Esophagus (tissue), 2 donors: ENCODE data around the gene ACTRT2. TPM values are rescaled to one million over a fixed set of nuclear protein-coding genes. Genes with fewer than 3 reads are reported as not detected.

Source experiments
- H3K27ac ChIP-seq, 2 donors: one replicate each; pipeline ENCODE4 v1.5.1; 2013; ENCODE audit warnings: low read depth in 2 of 2, mild to moderate bottlenecking in 2 of 2, inconsistent platforms in 1 of 2, low read length in 1 of 2, moderate library complexity in 1 of 2
- H3K27me3 ChIP-seq, 2 donors: one replicate each; pipeline ENCODE4 v1.6.1; 2013; ENCODE audit warnings: low read length in 2 of 2, control low read depth in 1 of 2, mild to moderate bottlenecking in 1 of 2; ENCODE audit not compliant: insufficient read depth in 2 of 2, control insufficient read depth in 1 of 2
- H3K36me3 ChIP-seq, 2 donors: one replicate each; pipeline ENCODE4 v1.6.1; 2013; ENCODE audit warnings: low read length in 1 of 2; ENCODE audit not compliant: control insufficient read depth in 2 of 2, insufficient read depth in 2 of 2
- H3K4me1 ChIP-seq, 2 donors: one replicate each; pipeline ENCODE4 v1.6.1; 2013; ENCODE audit warnings: low read length in 1 of 2; ENCODE audit not compliant: control insufficient read depth in 2 of 2, insufficient read depth in 2 of 2
- H3K4me3 ChIP-seq, 2 donors: one replicate each; pipeline ENCODE4 v1.5.1; 2013; ENCODE audit warnings: low read length in 2 of 2, mild to moderate bottlenecking in 2 of 2, low read depth in 1 of 2, moderate library complexity in 1 of 2
- H3K9me3 ChIP-seq, 2 donors: one replicate each; pipeline ENCODE4 v1.6.1; 2013; ENCODE audit warnings: mild to moderate bottlenecking in 2 of 2, low read depth in 1 of 2, low read length in 1 of 2, moderate library complexity in 1 of 2; ENCODE audit not compliant: control insufficient read depth in 2 of 2, insufficient read depth in 1 of 2
- WGBS, 2 donors: extraction: QIAGEN DNeasy Blood & Tissue Kit; methylation state at CpG; one replicate each; pipeline ENCODE4 v1.1.7; 2013; 5-methylcytosine and 5-hydroxymethylcytosine counted together
- polyA plus RNA-seq, 2 donors: library from polyadenylated mRNA; stranded (reverse); fragments of 200-250 nt; gene quantifications; one replicate each; pipeline ENCODE4 v1.2.3, GENCODE V29; 2013
- donor health status: healthy with polysubstance abuse.
- donor health status: Bipolar disorder and iron deficiency.

Gene ACTRT2
- polyA plus RNA-seq, 2 donors: not detected

DNA sequence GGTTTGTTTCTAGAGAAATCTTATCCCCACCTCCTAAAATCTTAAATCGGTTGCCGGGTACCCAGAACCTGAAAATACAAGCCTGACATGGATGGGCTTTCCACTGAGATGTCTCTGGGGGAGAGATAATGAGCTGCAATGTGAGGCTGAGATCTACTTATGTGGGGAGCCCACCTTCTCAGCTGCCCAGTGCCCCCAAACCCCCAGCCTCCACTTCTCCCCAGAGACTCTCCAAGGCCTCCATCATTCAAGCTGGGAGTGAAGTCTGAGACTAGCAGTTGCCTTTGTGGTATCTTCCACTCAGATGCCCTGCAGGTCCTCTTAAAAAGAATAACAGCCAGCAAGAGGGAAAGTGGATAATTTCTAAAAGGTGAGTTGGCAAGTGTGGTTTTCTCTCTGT is 11.7 kb upstream of the ACTRT2 start:
- 98 to 100% methylated on average over 2 of the region's 2 CpGs for WGBS, 2 donors
- Histone ChIP-seq H3K27me3 (peaks cover 6 to 18% of the 10 kb centered on the region in 2 donors), H3K9me3 (peaks cover 5 to 16% of the 10 kb centered on the region in 2 donors)

DNA sequence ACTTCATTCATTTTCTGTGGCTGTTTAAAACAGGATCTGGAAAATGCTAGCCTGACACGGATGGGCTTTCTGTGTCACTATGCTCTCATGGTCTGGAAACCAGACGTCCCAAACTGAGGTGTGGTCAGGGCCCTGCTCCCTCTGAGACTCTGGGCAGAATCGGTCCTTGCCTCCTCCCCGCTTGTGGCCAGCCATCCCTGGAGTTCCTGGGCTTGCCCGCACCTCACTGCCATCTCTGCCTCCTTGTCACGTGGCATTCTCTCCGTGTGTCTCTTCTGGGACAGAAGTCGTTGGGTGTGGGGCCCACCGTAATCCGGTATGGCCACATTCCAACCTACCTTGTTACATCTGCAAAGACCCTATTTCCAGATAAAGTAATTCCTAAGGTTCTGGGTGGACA is 10.1 kb upstream of the ACTRT2 start:
- peaks cover 4 to 18% of the 10 kb centered on the region in 2 donors for H3K27me3 ChIP-seq
- WGBS, 2 donors: 81 to 87% methylated on average over 10 of the region's 10 CpGs
- H3K4me3 ChIP-seq: no peak overlapping the region
- no peaks in the 10 kb centered on the region for H3K36me3 ChIP-seq
- peaks cover 5 to 16% of the 10 kb centered on the region in 2 donors for H3K9me3 ChIP-seq
- H3K27ac ChIP-seq: no peak overlapping the region
- no peaks in the 10 kb centered on the region for H3K4me1 ChIP-seq

More for the DNA sequence above, 11.7 kb upstream of the ACTRT2 start:
- no peaks in the 10 kb centered on the region for H3K36me3 ChIP-seq
- no peak overlapping the region for H3K4me3 ChIP-seq
- H3K27ac ChIP-seq: no peak overlapping the region
- H3K4me1 ChIP-seq: no peaks in the 10 kb centered on the region

DNA sequence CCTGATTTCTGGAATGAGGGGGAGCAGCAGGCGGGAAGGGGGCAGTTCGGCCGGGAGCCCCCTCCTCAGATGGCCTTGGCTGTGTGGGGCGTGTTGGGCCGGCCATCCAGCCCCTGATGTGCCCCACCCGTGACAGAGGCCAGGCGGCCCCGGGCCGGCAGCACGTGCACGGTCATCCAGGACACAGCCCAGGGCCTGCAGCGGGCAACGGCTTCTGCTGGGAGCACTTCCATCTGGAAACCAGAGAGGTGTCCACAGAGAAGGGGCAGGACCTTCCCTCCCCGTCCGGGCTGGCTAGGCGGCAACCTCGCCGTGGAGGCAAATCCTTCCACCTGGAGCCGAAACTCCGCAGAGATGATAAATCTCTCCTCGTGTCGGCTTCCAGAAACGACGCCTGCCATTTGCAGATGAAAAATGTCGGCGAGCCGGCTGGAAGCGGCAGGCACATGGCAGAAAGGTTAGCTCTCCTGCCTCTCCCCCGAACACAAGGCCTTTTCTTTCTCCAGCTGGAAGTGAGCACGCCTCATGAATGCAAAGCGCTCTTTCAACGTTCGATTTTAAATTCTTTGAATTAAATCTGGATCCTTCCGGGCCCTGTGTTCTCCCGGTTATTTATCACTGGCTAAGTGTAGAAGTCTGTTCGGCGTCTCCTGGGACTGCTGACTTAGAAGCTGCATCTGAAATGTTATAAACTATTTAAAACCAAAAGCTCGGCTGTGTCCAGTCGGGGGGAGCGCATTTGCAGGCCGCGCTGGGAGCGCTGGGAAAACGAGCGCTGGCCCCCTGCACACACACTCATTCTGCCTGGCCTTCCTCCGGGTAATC is 9.4 kb upstream of the ACTRT2 start:
- Histone ChIP-seq H3K4me3 (no peak overlapping the region), H3K4me1 (no peaks in the 10 kb centered on the region), H3K36me3 (no peaks in the 10 kb centered on the region), H3K27me3 (peaks cover 4 to 18% of the 10 kb centered on the region in 2 donors), H3K27ac (no peak overlapping the region), H3K9me3 (peaks cover 5 to 16% of the 10 kb centered on the region in 2 donors)
- WGBS, 2 donors: 46 to 51% methylated on average over 46 of the region's 46 CpGs

DNA sequence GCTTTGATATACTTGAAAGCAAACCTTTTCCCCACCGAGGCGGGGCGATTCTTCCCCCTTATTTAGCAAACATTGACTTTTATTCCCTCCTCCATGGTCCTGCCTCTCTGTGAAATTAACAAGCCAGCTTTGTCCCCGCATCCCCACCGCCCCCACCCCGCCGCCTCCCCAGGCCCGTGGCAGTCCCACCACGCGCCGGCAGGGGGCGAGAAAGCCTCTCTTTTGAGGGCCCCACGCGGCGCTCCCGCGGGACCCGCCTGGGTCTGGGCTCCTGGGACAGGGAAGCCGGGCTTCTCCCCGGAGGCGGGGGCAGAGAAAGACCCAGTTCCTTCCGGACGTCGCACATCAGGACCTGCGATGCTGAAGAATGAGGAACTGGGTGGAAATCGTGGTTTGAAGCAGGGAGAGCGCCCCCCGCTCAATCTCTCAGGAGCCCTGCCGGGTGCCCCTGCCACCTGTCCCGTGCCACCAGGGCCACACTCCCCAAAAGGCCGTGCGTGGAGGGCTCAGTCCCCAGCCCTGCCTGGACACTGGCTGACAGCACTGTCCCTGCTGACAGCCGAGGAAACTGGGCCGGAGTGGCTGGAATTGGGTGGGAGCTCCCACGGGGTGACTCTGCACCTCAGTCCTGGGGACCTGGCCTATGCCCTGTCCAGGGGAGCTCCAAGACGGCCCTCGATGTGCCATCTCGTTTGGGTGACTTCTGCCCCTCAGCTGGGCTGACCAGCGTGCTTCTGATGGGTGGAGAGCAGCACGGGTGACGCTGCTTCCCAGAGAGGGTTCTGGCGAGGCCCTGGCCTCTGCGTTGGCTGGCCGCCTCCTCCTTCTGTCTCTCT is 8.6 kb upstream of the ACTRT2 start:
- peaks cover 4 to 12% of the 10 kb centered on the region in 2 donors for H3K27me3 ChIP-seq
- H3K27ac ChIP-seq: no peak overlapping the region
- no peaks in the 10 kb centered on the region for H3K4me1 ChIP-seq
- peaks cover 5 to 11% of the 10 kb centered on the region in 2 donors for H3K9me3 ChIP-seq
- H3K36me3 ChIP-seq: no peaks in the 10 kb centered on the region
- 24 to 26% methylated on average over 42 to 44 of the region's 44 CpGs for WGBS, 2 donors
- H3K4me3 ChIP-seq: no peak overlapping the region

DNA sequence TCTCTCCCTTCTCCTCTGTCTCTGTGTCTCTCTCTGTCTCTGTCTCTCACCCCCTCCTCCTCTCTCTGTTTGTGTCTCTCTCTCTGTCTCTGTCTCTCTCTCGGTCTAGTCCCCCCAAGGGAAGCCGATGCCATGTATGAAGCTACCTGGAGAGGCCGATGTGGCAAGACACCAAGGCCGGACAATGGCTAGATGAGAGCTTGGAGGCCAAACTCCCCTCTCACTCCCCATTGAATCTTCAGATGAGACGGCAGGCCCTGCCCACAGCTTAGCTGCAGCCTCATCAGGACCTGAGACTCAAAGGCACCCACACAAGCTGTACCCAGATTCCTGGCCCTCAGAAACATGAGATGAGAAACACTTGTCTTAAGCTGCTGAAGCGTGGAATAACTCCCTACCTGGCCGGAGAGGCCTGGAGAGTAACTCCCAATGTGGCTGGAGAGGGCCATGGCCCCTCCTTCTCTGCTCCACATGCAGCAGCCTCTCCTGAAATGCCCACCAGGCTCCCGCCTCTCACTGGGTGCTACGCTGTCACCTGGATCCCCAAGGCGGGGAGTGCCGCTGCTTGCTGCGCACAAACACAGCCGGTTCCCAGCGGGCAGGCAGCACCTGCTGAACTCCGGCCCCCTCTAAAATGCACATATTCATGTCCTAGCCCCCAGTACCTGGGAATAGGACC is 7.8 kb upstream of the ACTRT2 start:
- Histone ChIP-seq H3K4me1 (no peaks in the 10 kb centered on the region), H3K36me3 (no peaks in the 10 kb centered on the region), H3K9me3 (peaks cover 5 to 6% of the 10 kb centered on the region in 2 donors), H3K4me3 (no peak overlapping the region), H3K27me3 (peaks cover 4 to 9% of the 10 kb centered on the region in 2 donors), H3K27ac (no peak overlapping the region)
- 79 to 85% methylated on average over 15 of the region's 15 CpGs for whole genome bisulfite sequencing, 2 donors

DNA sequence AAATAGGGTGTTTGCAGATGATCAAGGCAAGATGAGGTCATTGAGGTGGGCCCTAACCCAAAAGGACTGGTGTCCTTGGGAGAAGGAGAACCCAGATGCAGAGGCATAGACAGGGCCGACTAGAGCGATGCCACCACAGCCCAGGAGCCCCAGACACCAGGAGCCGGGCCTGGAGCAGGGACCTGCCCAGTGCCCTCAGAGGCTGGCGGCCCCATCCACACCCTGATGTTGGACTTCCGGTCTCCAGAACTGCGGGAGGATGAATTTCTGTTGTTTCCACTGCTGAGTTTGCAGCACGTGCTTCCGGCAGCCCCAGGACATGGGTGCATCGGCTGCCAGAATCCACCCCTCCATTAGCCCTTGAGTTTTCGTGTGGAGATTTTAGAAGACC is 7.2 kb upstream of the ACTRT2 start:
- peaks cover 2% of the 10 kb centered on the region in 2 donors for H3K9me3 ChIP-seq
- no peak overlapping the region for H3K4me3 ChIP-seq
- H3K27ac ChIP-seq: no peak overlapping the region
- H3K27me3 ChIP-seq: peaks cover 4 to 6% of the 10 kb centered on the region in 2 donors
- 76 to 77% methylated on average over 10 of the region's 10 CpGs for WGBS, 2 donors
- no peaks in the 10 kb centered on the region for H3K4me1 ChIP-seq
- no peaks in the 10 kb centered on the region for H3K36me3 ChIP-seq

DNA sequence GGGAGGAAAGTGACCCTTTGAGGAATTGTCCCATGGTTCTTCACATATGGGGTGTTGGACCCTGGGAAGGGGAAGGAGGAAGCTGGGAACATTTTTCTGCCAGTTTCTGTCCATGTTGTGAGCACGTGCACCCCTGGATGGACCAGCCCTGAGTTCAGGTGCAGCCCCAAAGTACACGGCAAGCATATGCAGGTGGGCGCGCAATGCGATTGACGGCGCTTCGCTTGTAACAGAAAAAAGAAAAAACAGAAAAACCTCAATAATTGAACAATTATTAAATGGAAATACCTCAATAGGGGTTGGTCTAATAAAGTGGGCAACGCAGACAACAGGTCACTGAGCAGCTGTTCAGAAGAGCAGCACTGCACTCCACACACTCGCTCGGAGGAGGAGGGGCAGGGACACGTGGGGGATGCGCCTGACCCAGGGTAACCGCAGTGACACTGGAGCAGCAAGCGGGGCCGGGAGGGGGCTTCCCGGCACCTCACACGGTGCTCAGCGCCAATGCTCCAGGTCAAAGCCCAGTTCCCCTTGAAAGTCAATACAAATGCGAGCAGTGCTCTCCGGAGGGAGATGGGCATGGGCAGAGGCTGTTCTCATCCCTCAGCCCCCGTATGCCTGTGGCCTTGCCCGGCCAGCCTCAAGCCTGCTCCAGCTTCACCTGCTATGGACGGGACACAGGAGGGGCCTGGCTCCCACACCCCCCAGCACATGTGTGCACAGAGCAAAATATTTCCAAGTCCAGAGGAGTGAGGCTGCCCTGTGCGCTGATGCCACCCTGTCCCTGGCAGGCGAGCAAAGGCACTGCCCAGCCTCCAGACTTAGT is 6.6 kb upstream of the ACTRT2 start:
- H3K36me3 ChIP-seq: no peaks in the 10 kb centered on the region
- no peak overlapping the region for H3K4me3 ChIP-seq
- no peaks in the 10 kb centered on the region for H3K4me1 ChIP-seq
- peaks cover 1 to 6% of the 10 kb centered on the region in 2 donors for H3K27me3 ChIP-seq
- H3K27ac ChIP-seq: no peak overlapping the region
- no peaks in the 10 kb centered on the region for H3K9me3 ChIP-seq
- 69 to 75% methylated on average over 26 of the region's 26 CpGs for WGBS, 2 donors

DNA sequence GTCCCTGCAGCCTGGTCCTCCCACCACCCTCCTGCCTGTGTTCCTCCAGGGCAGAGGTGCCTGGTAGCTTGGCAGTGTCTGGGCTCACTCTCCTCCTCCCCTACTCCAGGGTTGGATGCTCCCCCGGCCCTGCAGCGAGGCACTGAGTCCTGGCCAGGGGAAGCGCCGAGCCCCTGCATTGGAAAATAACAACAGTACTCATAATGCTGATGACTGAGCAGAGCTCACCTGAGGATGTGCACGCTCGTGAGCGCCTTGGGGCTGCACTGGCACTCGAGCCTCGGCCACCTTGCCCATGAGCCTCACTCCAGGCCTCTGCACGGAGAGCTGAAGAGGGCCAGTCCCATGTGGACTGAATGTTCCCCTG is 6.0 kb upstream of the ACTRT2 start:
- H3K27me3 ChIP-seq: peaks cover 0 to 6% of the 10 kb centered on the region in 2 donors
- H3K9me3 ChIP-seq: no peaks in the 10 kb centered on the region
- no peaks in the 10 kb centered on the region for H3K4me1 ChIP-seq
- no peaks in the 10 kb centered on the region for H3K36me3 ChIP-seq
- no peak overlapping the region for H3K27ac ChIP-seq
- 75 to 78% methylated on average over 10 of the region's 10 CpGs for WGBS, 2 donors
- no peak overlapping the region for H3K4me3 ChIP-seq

DNA sequence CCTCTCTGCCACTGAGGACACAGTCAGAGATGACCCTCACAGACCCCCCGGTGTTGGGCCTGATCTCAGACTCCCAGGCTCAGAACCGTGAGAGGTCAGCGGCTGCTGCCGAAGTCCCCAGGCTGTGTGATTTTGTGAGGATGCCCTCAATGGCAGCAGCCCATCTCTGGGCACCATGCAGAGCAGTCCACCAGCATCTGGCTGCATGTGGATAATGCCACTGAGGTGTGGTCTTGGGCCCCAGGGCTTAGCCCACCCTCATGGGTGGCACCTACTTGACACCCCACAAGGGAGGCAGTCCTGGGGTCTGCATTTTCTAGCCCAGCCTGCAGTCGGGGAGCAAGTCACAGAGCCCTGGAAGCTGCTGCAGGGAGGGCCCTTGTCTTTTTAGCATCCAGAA is 5.5 kb upstream of the ACTRT2 start:
- peaks cover 0 to 6% of the 10 kb centered on the region in 2 donors for H3K27me3 ChIP-seq
- H3K4me1 ChIP-seq: no peaks in the 10 kb centered on the region
- H3K9me3 ChIP-seq: no peaks in the 10 kb centered on the region
- H3K4me3 ChIP-seq: no peak overlapping the region
- WGBS, 2 donors: 68 to 72% methylated on average over 5 of the region's 5 CpGs
- no peak overlapping the region for H3K27ac ChIP-seq
- H3K36me3 ChIP-seq: no peaks in the 10 kb centered on the region
